Nephron (organoid): ENCODE measurements around the gene MICOS13.
A peak's percentile ranks its signal among the peaks of the same experiment; 100 is the strongest.

ENCODE experiments used
- H3K27ac Mint-ChIP-seq, 3 experiments: 2 replicates each; pipeline ENCODE4 v1.8.0; 2020; ENCODE audit warnings: mixed read lengths in 3 of 3, mild to moderate bottlenecking in 2 of 3, moderate library complexity in 1 of 3
- H3K27me3 Mint-ChIP-seq: 2 replicates; pipeline ENCODE4 v1.8.0; 2021; ENCODE audit warnings: low read depth, mild to moderate bottlenecking, moderate library complexity, mixed read lengths
- H3K36me3 Mint-ChIP-seq: 2 replicates; pipeline ENCODE4 v1.8.0; 2020; ENCODE audit warnings: low read depth, mixed read lengths
- H3K4me1 Mint-ChIP-seq: 2 replicates; pipeline ENCODE4 v1.8.0; 2020; ENCODE audit warnings: mixed read lengths
- H3K4me3 Mint-ChIP-seq, 3 experiments: 2 replicates each; pipeline ENCODE4 v1.8.0; 2020; ENCODE audit warnings: mild to moderate bottlenecking in 3 of 3, mixed read lengths in 3 of 3, moderate library complexity in 2 of 3
- H3K9me3 Mint-ChIP-seq: 2 replicates; pipeline ENCODE4 v1.8.0; 2020; ENCODE audit warnings: mixed read lengths
- TF ChIP-seq, protein P1 (sequence below), 3 experiments: fragments of 200-600 bp; sonication (generic); IDR thresholded peaks; one replicate each; pipeline ENCODE4 v1.5.0; 2021; ENCODE audit warnings: antibody characterized with exemption in 3 of 3; ENCODE audit not compliant: unreplicated experiment in 3 of 3

Gene MICOS13

GRCh38 chr19:5676105-5676771 lies 4.1 kb downstream of the MICOS13 start:
- Mint-ChIP-seq H3K36me3 (peaks cover 16% of the 10 kb centered on the region), H3K27me3 (no peaks in the 10 kb centered on the region), H3K9me3 (no peaks in the 10 kb centered on the region)

DNA sequence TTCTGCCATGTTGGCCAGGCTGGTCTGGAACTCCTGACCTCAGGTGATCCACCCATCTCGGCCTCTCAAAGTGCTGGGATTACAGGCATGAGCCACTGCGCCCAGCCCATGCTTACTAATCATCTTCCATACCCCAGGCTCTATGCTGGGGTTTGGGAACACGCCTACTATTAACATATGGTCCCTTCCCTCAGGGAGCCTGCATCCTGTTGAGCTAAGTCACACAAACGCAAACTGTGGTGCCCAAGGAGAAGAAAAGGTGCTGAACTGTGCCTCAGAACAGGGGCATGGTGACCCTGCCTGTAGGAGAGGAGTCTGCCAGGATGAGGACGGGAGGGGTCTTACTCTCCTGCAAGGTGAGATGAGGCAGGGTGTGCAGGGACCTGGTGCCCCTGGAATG lies 5.6 kb downstream of the MICOS13 start:
- Mint-ChIP-seq H3K27ac (peak overlapping the region in 1 of 3 experiments; percentile 37), H3K27me3 (no peaks in the 10 kb centered on the region), H3K9me3 (no peaks in the 10 kb centered on the region), H3K4me3 (no peak overlapping the region), H3K4me1 (peaks cover 25% of the 10 kb centered on the region), H3K36me3 (peaks cover 16% of the 10 kb centered on the region)
- TF ChIP-seq, protein P1, sequence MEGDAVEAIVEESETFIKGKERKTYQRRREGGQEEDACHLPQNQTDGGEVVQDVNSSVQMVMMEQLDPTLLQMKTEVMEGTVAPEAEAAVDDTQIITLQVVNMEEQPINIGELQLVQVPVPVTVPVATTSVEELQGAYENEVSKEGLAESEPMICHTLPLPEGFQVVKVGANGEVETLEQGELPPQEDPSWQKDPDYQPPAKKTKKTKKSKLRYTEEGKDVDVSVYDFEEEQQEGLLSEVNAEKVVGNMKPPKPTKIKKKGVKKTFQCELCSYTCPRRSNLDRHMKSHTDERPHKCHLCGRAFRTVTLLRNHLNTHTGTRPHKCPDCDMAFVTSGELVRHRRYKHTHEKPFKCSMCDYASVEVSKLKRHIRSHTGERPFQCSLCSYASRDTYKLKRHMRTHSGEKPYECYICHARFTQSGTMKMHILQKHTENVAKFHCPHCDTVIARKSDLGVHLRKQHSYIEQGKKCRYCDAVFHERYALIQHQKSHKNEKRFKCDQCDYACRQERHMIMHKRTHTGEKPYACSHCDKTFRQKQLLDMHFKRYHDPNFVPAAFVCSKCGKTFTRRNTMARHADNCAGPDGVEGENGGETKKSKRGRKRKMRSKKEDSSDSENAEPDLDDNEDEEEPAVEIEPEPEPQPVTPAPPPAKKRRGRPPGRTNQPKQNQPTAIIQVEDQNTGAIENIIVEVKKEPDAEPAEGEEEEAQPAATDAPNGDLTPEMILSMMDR (IDR thresholded peaks at IDR 0.05; ENCODE audit: unreplicated experiment in 3 of 3), result no peak

More at GRCh38 chr19:5676105-5676771, 4.1 kb downstream of the MICOS13 start:
- peak overlapping the region in 1 of 3 experiments; percentile 47 for H3K4me3 Mint-ChIP-seq
- peak overlapping the region; percentile 46 to 84 (median 84) for H3K27ac Mint-ChIP-seq
- TF ChIP-seq, protein P1 (IDR thresholded peaks at IDR 0.05; ENCODE audit: unreplicated experiment in 3 of 3), result no peak
- H3K4me1 Mint-ChIP-seq, result peaks cover 30% of the 10 kb centered on the region

- Mint-ChIP-seq H3K9me3 (no peaks in the 10 kb centered on the region), H3K27ac (no peak overlapping the region), H3K4me1 (peaks cover 20% of the 10 kb centered on the region), H3K36me3 (peaks cover 21% of the 10 kb centered on the region), H3K27me3 (no peaks in the 10 kb centered on the region), H3K4me3 (no peak overlapping the region)
- TF ChIP-seq, protein P1 (IDR thresholded peaks at IDR 0.05; ENCODE audit: unreplicated experiment in 3 of 3), result no peak
Observed at GRCh38 chr19:5673752-5674151, 6.6 kb downstream of the MICOS13 start.

DNA sequence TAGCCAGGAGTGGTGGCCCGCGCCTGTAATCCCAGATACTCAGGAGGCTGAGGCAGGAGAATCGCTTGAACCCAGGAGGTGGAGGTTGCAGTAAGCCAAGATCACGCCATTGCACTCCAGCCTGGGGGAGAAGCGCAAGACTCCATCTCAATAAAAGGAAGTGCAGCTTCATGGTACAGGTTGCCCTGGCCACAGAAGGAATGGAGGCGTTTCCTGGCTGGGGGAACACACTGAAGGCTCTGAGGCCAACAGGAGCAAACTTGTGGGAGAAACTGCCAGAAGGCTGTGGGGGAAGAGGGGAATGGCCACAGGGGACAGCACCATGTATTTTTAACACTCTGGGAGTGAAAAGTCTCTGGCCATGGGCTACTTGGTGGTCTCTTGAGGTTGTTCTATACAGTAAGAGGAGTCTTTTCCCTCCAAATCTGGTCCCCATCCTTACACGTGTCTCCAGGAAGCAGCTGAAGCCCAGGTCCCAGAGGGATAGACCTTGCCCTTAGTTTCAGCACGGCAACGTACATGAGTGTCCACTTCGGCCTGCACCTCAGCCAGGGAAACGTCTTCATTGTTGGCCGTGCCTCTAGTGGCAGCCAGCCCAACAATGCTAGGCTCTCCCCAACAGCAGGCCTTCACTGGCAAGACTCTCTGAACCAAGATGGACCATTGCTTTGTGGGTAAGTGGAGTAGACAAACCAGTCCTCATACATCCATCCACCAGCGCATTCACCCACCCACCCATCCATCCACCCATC lies 7.4 kb downstream of the MICOS13 start:
- Mint-ChIP-seq H3K9me3 (no peaks in the 10 kb centered on the region), H3K4me3 (no peak overlapping the region), H3K36me3 (peaks cover 23% of the 10 kb centered on the region), H3K4me1 (peaks cover 20% of the 10 kb centered on the region), H3K27ac (no peak overlapping the region), H3K27me3 (no peaks in the 10 kb centered on the region)
- TF ChIP-seq, protein P1 (IDR thresholded peaks at IDR 0.05; ENCODE audit: unreplicated experiment in 3 of 3), result no peak

- TF ChIP-seq, protein P1 (IDR thresholded peaks at IDR 0.05; ENCODE audit: unreplicated experiment in 3 of 3), result no peak
- Mint-ChIP-seq H3K4me1 (peaks cover 19% of the 10 kb centered on the region), H3K4me3 (no peak overlapping the region), H3K9me3 (no peaks in the 10 kb centered on the region), H3K36me3 (peaks cover 36% of the 10 kb centered on the region), H3K27ac (no peak overlapping the region), H3K27me3 (no peaks in the 10 kb centered on the region)
Observed at GRCh38 chr19:5671600-5671999, 8.7 kb downstream of the MICOS13 start.
